SK-N-MC (cell line): Measurements from ENCODE around the gene FAM210A.

Experiments
- EZH2 ChIP-seq: fragments of 200-600 bp; sonication (generic); IDR thresholded peaks from one replicate; pipeline ENCODE4 v1.6.1; 2017; ENCODE audit warnings: antibody characterized with exemption
- FOXP2 ChIP-seq: optimal IDR thresholded peaks from 2 replicates; pipeline ENCODE3; 2011; ENCODE audit warnings: mild to moderate bottlenecking, moderate library complexity; ENCODE audit not compliant: insufficient read depth; ENCODE audit errors: extremely low read length, control extremely low read depth
- POLR2AphosphoS5 ChIP-seq: IDR thresholded peaks from 2 replicates; pipeline ENCODE4 v1.6.1; 2012; ENCODE audit warnings: mild to moderate bottlenecking, low read depth, low read length, borderline replicate concordance

GRCh38 chr18:13625355-13625754, 101.0 kb downstream of the FAM210A start:
- TF ChIP-seq POLR2AphosphoS5 = no peak
- TF ChIP-seq EZH2 = no peak
- no peak for TF ChIP-seq FOXP2
